ENCODE measurements around the gene PDE4A.
"Not testable (repeated sequence)": the region's sequence is repeated elsewhere in the genome, so short reads cannot be mapped to it uniquely, and the experiment has no call there.

DNA sequence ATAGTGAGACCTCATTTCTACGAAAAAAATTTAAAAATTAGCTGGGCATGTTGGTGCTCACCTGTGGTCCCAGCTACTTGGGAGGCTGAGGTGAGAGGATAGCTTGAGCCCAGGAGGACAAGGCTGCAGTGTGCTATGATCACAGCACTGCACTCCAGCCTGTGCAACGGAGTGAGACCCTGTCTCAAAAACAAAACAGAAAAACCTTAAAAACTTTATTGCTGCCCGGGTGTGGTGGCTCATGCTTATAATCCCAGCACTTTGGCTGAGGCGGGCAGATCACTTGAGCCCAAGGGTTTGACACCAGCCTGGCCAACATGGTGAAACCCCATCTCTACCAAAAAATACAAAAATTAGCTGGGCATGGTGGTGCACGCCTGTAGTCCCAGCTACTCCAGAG is 9.1 kb upstream of the PDE4A start:
- TF ChIP-seq EZH2 (IDR thresholded peaks at IDR 0.05; ENCODE audit: low read length, unreplicated experiment); EZH2phosphoT487 (IDR thresholded peaks at IDR 0.05; ENCODE audit: borderline replicate concordance, low read length): not testable (repeated sequence)
- TF ChIP-seq, protein P1, sequence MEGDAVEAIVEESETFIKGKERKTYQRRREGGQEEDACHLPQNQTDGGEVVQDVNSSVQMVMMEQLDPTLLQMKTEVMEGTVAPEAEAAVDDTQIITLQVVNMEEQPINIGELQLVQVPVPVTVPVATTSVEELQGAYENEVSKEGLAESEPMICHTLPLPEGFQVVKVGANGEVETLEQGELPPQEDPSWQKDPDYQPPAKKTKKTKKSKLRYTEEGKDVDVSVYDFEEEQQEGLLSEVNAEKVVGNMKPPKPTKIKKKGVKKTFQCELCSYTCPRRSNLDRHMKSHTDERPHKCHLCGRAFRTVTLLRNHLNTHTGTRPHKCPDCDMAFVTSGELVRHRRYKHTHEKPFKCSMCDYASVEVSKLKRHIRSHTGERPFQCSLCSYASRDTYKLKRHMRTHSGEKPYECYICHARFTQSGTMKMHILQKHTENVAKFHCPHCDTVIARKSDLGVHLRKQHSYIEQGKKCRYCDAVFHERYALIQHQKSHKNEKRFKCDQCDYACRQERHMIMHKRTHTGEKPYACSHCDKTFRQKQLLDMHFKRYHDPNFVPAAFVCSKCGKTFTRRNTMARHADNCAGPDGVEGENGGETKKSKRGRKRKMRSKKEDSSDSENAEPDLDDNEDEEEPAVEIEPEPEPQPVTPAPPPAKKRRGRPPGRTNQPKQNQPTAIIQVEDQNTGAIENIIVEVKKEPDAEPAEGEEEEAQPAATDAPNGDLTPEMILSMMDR (conservative IDR thresholded peaks at IDR 0.05; ENCODE audit: low read depth, low read length), result not testable (repeated sequence)
